HepG2 (cell line): ENCODE results near the gene CDC26. TPM values are rescaled to one million over a fixed set of nuclear protein-coding genes. Genes with fewer than 3 reads are reported as not detected.

Source experiments
- BCL6 ChIP-seq: IDR thresholded peaks from 2 replicates; pipeline ENCODE4 v1.6.1; 2016; ENCODE audit warnings: missing genetic modification reagents, missing compliant biosample characterization
- CBX5 ChIP-seq: sonication (generic); formaldehyde crosslinking; IDR thresholded peaks from 2 replicates; pipeline ENCODE4 v1.4.0; 2020; ENCODE audit warnings: missing genetic modification reagents, borderline replicate concordance
- HES4 ChIP-seq: sonication (generic); formaldehyde crosslinking; IDR thresholded peaks from 2 replicates; pipeline ENCODE4 v1.9.0; 2021; ENCODE audit warnings: mild to moderate bottlenecking, missing genetic modification reagents, borderline replicate concordance
- JUNB ChIP-seq: sonication (generic); formaldehyde crosslinking; IDR thresholded peaks from 2 replicates; pipeline ENCODE4 v1.8.0; 2022; ENCODE audit warnings: missing genetic modification reagents, mild to moderate bottlenecking, borderline replicate concordance
- PITX1 ChIP-seq: sonication (generic); formaldehyde crosslinking; IDR thresholded peaks from 2 replicates; pipeline ENCODE4 v1.5.1; 2020; ENCODE audit warnings: mild to moderate bottlenecking, missing genetic modification reagents
- RFXANK ChIP-seq: IDR thresholded peaks from 2 replicates; pipeline ENCODE4 v1.6.1; 2016
- THAP9 ChIP-seq: sonication (generic); formaldehyde crosslinking; IDR thresholded peaks from 2 replicates; pipeline ENCODE4; 2020; ENCODE audit warnings: missing genetic modification reagents, mild to moderate bottlenecking, borderline replicate concordance
- YEATS4 ChIP-seq: sonication (generic); formaldehyde crosslinking; IDR thresholded peaks from 2 replicates; pipeline ENCODE4 v1.4.0; 2020; ENCODE audit warnings: missing genetic modification reagents, borderline replicate concordance
- ZIK1 ChIP-seq: sonication (generic); formaldehyde crosslinking; IDR thresholded peaks from 2 replicates; pipeline ENCODE4 v1.5.0; 2020; ENCODE audit warnings: mild to moderate bottlenecking, low read depth, missing genetic modification reagents, borderline replicate concordance
- ZNF142 ChIP-seq: sonication (generic); formaldehyde crosslinking; IDR thresholded peaks from 2 replicates; pipeline ENCODE4 v1.4.0; 2020; ENCODE audit warnings: missing genetic modification reagents
- ZNF543 ChIP-seq: sonication (generic); formaldehyde crosslinking; IDR thresholded peaks from 2 replicates; pipeline ENCODE4 v1.4.0; 2020; ENCODE audit warnings: mild to moderate bottlenecking, missing genetic modification reagents
- ZNF576 ChIP-seq: sonication (generic); formaldehyde crosslinking; IDR thresholded peaks from 2 replicates; pipeline ENCODE4 v1.4.0; 2020; ENCODE audit warnings: mild to moderate bottlenecking, missing genetic modification reagents
- ZNF652 ChIP-seq: IDR thresholded peaks from 2 replicates; pipeline ENCODE4 v1.6.1; 2016; ENCODE audit warnings: low read depth, borderline replicate concordance
- ZSCAN22 ChIP-seq: sonication (generic); formaldehyde crosslinking; IDR thresholded peaks from 2 replicates; pipeline ENCODE4 v1.4.0; 2020; ENCODE audit warnings: mild to moderate bottlenecking, missing genetic modification reagents
- polyA plus RNA-seq, 8 experiments: library from polyadenylated mRNA; depleted of rRNA in 3 of 8; stranded (reverse) in 7 of 8; unstranded in 1 of 8; fragments of >200 nt; fragmentation: Illumina TruSeq in 4 of 8; extraction: Trizol in 4 of 8; gene quantifications; 2 replicates each; pipeline versions ENCODE4 v1.2.1 to v1.2.3, GENCODE V29; 2011 to 2016; ENCODE audit warnings: low read depth in 4 of 8, missing spikeins in 1 of 8, mixed read lengths in 1 of 8; ENCODE audit not compliant: insufficient read depth in 1 of 8
- total RNA-seq, 5 experiments: library from RNA; depleted of rRNA; stranded (reverse); fragments of >200 nt; fragmentation: Illumina TruSeq; extraction: Trizol; gene quantifications; 2 replicates each; pipeline ENCODE4 v1.2.3, GENCODE V29; 2016; ENCODE audit warnings: low read depth in 1 of 5
- TF ChIP-seq, protein P1 (sequence below): sonication (generic); formaldehyde crosslinking; IDR thresholded peaks from 2 replicates; pipeline ENCODE4 v1.5.0; 2020; ENCODE audit warnings: mild to moderate bottlenecking, missing genetic modification reagents
- TF ChIP-seq, protein P2 (sequence below): sonication (generic); formaldehyde crosslinking; IDR thresholded peaks from 2 replicates; pipeline ENCODE4 v1.9.0; 2021; ENCODE audit warnings: missing genetic modification reagents, borderline replicate concordance

The CDC26 gene
- total and polyA plus RNA-seq, 2 of the 13 experiments (the other 11 are each of a cell fraction or from before 2014, with no cell fraction given), result 26.6 to 57.9 TPM

- TF ChIP-seq THAP9 (CRISPR knock-in tag) (no peak), PITX1 (peak; percentile 23; the same call in 1 of the 2 replicates), YEATS4 (CRISPR knock-in tag) (peak; percentile 11; the same call in 1 of the 2 replicates), ZNF652 (CRISPR knock-in tag) (no peak), ZNF142 (no peak), HES4 (no peak), RFXANK (CRISPR knock-in tag) (no peak), CBX5 (CRISPR knock-in tag) (no peak), BCL6 (CRISPR knock-in tag) (no peak), ZSCAN22 (CRISPR knock-in tag) (no peak), ZIK1 (no peak), ZNF576 (CRISPR knock-in tag) (no peak), JUNB (no peak), ZNF543 (CRISPR knock-in tag) (no peak)
- TF ChIP-seq, protein P1, sequence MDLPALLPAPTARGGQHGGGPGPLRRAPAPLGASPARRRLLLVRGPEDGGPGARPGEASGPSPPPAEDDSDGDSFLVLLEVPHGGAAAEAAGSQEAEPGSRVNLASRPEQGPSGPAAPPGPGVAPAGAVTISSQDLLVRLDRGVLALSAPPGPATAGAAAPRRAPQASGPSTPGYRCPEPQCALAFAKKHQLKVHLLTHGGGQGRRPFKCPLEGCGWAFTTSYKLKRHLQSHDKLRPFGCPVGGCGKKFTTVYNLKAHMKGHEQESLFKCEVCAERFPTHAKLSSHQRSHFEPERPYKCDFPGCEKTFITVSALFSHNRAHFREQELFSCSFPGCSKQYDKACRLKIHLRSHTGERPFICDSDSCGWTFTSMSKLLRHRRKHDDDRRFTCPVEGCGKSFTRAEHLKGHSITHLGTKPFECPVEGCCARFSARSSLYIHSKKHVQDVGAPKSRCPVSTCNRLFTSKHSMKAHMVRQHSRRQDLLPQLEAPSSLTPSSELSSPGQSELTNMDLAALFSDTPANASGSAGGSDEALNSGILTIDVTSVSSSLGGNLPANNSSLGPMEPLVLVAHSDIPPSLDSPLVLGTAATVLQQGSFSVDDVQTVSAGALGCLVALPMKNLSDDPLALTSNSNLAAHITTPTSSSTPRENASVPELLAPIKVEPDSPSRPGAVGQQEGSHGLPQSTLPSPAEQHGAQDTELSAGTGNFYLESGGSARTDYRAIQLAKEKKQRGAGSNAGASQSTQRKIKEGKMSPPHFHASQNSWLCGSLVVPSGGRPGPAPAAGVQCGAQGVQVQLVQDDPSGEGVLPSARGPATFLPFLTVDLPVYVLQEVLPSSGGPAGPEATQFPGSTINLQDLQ (CRISPR knock-in tag), result no peak
- TF ChIP-seq, protein P2, sequence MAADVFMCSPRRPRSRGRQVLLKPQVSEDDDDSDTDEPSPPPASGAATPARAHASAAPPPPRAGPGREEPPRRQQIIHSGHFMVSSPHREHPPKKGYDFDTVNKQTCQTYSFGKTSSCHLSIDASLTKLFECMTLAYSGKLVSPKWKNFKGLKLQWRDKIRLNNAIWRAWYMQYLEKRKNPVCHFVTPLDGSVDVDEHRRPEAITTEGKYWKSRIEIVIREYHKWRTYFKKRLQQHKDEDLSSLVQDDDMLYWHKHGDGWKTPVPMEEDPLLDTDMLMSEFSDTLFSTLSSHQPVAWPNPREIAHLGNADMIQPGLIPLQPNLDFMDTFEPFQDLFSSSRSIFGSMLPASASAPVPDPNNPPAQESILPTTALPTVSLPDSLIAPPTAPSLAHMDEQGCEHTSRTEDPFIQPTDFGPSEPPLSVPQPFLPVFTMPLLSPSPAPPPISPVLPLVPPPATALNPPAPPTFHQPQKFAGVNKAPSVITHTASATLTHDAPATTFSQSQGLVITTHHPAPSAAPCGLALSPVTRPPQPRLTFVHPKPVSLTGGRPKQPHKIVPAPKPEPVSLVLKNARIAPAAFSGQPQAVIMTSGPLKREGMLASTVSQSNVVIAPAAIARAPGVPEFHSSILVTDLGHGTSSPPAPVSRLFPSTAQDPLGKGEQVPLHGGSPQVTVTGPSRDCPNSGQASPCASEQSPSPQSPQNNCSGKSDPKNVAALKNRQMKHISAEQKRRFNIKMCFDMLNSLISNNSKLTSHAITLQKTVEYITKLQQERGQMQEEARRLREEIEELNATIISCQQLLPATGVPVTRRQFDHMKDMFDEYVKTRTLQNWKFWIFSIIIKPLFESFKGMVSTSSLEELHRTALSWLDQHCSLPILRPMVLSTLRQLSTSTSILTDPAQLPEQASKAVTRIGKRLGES (CRISPR knock-in tag), result no peak
Observed at GRCh38 chr9:113222482-113222841, 52.9 kb downstream of the CDC26 start (continued).
